PFSK-1 (cell line): ENCODE data around the gene ATIC.

ENCODE experiments used
- POLR2AphosphoS5 ChIP-seq: IDR thresholded peaks from 2 replicates; pipeline ENCODE4 v1.6.1; 2012; ENCODE audit warnings: low read depth, mild to moderate bottlenecking, control low read depth, low read length, moderate library complexity
- SIN3A ChIP-seq: IDR thresholded peaks from 2 replicates; pipeline ENCODE4 v1.6.1; 2012; ENCODE audit warnings: mild to moderate bottlenecking, low read length, moderate library complexity, borderline replicate concordance; ENCODE audit not compliant: insufficient read depth
- TF ChIP-seq, protein P1 (sequence below), 2 experiments: IDR thresholded peaks; 2 replicates each; pipeline versions ENCODE4 v1.6.1 to v1.8.0; 2011 to 2012; ENCODE audit warnings: low read depth in 2 of 2, low read length in 2 of 2, control low read depth in 1 of 2, inconsistent platforms in 1 of 2, mild to moderate bottlenecking in 1 of 2, moderate library complexity in 1 of 2; ENCODE audit not compliant: insufficient read depth in 1 of 2

GRCh38 chr2:215299337-215299859 lies 12.5 kb upstream of the ATIC start:
- TF ChIP-seq POLR2AphosphoS5 (no peak), SIN3A (no peak)
- TF ChIP-seq, protein P1, sequence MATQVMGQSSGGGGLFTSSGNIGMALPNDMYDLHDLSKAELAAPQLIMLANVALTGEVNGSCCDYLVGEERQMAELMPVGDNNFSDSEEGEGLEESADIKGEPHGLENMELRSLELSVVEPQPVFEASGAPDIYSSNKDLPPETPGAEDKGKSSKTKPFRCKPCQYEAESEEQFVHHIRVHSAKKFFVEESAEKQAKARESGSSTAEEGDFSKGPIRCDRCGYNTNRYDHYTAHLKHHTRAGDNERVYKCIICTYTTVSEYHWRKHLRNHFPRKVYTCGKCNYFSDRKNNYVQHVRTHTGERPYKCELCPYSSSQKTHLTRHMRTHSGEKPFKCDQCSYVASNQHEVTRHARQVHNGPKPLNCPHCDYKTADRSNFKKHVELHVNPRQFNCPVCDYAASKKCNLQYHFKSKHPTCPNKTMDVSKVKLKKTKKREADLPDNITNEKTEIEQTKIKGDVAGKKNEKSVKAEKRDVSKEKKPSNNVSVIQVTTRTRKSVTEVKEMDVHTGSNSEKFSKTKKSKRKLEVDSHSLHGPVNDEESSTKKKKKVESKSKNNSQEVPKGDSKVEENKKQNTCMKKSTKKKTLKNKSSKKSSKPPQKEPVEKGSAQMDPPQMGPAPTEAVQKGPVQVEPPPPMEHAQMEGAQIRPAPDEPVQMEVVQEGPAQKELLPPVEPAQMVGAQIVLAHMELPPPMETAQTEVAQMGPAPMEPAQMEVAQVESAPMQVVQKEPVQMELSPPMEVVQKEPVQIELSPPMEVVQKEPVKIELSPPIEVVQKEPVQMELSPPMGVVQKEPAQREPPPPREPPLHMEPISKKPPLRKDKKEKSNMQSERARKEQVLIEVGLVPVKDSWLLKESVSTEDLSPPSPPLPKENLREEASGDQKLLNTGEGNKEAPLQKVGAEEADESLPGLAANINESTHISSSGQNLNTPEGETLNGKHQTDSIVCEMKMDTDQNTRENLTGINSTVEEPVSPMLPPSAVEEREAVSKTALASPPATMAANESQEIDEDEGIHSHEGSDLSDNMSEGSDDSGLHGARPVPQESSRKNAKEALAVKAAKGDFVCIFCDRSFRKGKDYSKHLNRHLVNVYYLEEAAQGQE (IDR thresholded peaks at IDR 0.05; ENCODE audit: insufficient read depth in 1 of 2, low read depth in 2 of 2, low read length in 2 of 2), result no peak
